SH-SY5Y (cell line): ENCODE results near the gene ACO2.

ENCODE experiments used
- GATA2 ChIP-seq: IDR thresholded peaks from 2 replicates; pipeline ENCODE4 v1.6.1; 2011; ENCODE audit warnings: mild to moderate bottlenecking, low read depth, low read length
- GATA3 ChIP-seq: IDR thresholded peaks from 2 replicates; pipeline ENCODE4 v1.6.1; 2011; ENCODE audit warnings: low read depth, mild to moderate bottlenecking, low read length, moderate library complexity

The ACO2 gene

GRCh38 chr22:41551877-41552582 is 83.1 kb downstream of the ACO2 start:
- TF ChIP-seq GATA3: no peak
- no peak for TF ChIP-seq GATA2

GRCh38 chr22:41555325-41555982 is 86.5 kb downstream of the ACO2 start:
- TF ChIP-seq GATA3 (no peak), GATA2 (no peak)

DNA sequence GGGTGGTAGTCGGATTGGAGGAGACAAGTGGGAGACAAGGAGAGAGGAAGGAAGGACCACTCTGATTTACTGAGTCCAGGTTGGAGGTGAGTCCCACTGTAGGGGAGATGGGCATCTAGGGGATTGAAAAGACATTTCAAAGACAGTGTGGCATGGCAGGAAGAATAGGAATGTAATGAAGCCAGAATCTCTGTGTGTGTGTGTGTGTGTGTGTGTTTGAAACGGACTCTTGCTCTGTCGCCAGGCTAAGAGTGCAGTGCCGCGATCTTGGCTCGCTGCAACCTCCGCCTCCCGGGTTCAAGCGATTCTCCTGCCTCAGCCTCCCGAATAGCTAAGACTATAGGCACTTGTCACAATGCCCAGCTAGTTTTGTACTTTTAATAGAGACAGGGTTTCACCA is 87.6 kb downstream of the ACO2 start:
- TF ChIP-seq GATA2 (no peak), GATA3 (no peak)

DNA sequence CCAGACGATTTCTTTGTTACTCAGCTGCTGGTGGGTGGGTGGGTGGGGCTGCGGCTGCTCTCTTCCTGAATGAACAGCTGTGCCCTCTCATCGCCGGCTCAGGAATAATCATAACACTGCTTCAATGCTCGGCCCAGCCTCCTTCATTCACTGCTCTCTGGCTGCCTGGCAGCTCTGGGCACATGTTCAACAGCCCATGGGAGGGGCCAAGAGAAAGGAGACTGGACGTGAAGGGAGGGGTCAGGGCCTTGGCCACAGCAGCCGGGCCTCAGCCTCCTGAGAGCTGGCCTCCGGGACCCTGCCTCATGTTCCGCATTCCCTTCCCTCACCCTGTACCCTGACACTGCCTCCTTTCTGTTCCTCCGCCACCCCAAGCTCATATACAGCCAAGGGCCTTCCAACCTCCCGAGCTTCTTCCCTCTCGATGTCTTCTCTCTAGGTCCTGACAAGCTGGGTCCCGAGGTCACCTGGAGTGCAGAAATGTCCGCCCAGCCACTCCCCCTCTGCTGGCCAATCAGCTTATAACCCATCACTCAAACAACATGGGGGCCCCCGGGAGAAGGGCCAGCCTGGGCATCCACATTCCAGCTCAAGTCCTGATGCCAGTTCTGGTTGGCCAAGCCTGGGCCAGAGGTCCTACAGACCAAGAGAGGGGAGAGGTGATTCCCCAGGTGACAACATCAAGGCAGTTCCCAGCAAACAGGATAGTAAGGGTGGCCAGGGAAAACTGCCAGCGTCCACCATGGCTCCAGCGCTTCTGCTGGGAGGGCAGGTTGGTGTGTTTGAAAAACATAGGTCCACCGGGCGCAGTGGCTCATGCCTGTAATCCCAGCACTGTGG is 88.7 kb downstream of the ACO2 start:
- TF ChIP-seq GATA3 (no peak), GATA2 (no peak)

DNA sequence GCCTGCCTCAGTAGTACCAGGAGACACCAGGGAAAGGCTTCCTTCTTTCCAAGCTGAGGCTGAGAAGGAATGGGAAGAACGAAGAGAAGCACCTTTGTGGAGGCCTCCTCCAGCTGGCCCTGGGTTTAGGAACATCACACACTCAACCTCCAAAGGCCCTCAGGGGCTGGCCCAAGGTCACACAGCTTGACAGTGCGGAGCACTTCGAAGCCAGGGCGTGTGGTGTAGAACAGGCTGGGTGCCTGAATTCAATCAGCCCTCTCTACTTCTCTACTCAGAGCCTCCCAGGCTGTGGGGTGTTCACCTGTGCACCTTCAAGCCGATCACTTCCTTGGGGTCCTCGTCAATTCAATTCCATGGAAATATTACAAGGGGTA is 91.2 kb downstream of the ACO2 start:
- TF ChIP-seq GATA3 (no peak), GATA2 (no peak)

GRCh38 chr22:41561335-41561734 is 92.4 kb downstream of the ACO2 start:
- TF ChIP-seq GATA2: no peak
- no peak for TF ChIP-seq GATA3

- TF ChIP-seq GATA2 (no peak), GATA3 (no peak)
Observed at GRCh38 chr22:41561788-41562187, 92.9 kb downstream of the ACO2 start.

- TF ChIP-seq GATA3 (no peak), GATA2 (no peak)
Observed at GRCh38 chr22:41562461-41562860, 93.5 kb downstream of the ACO2 start.

- TF ChIP-seq GATA2 (no peak), GATA3 (no peak)
Observed at GRCh38 chr22:41563051-41563711, 94.3 kb downstream of the ACO2 start.

- TF ChIP-seq GATA2: no peak
- TF ChIP-seq GATA3: no peak
Observed at GRCh38 chr22:41564563-41564962, 95.6 kb downstream of the ACO2 start.

GRCh38 chr22:41565403-41566054 is 96.6 kb downstream of the ACO2 start:
- TF ChIP-seq GATA2 (no peak), GATA3 (no peak)

DNA sequence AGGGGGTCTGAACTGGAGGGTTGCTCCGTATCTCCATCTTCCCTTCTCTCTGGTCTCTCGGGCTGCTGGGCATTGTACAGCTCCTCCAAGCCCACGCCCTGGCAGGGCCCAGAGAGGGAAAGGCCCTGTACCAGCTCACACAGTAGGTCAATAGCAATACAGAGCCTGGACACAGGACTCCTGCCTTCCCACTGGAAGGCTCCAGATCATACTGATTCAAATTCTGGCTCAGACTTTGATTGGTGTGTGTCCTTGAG is 98.5 kb downstream of the ACO2 start:
- no peak for TF ChIP-seq GATA3

DNA sequence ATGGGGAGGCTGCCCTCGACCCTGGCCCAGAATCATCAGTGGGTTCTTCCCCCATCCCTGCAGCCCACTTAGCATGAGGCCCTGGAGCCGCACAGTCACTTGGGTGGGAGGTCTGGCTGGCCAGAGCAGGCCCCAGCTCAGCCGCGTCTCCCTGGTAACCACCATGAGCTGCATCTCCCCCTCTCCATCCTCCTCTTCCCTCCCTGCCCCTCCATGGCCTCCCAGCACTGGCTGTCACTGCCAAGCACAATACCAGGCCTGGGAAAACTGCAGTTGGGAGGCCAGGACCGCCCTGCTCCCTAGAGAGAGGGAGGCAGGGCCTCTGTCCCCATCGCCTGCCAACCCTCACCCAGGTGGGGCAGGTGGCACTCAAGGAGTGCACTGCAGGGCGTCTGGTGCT is 99.9 kb downstream of the ACO2 start:
- TF ChIP-seq GATA3: no peak
- no peak for TF ChIP-seq GATA2

GRCh38 chr22:41570221-41570620 is 101.3 kb downstream of the ACO2 start:
- TF ChIP-seq GATA3 (no peak), GATA2 (no peak)

- TF ChIP-seq GATA3 (no peak), GATA2 (no peak)
Observed at GRCh38 chr22:41571786-41572185, 102.9 kb downstream of the ACO2 start.
